ENCODE data around the gene AQP6. TPM values are rescaled to one million over a fixed set of nuclear protein-coding genes. Genes with fewer than 3 reads are reported as not detected.
A peak's percentile ranks its signal among the peaks of the same experiment; 100 is the strongest.

Gene AQP6
- total RNA-seq, 2 experiments from 2014 or later, result not detected

- Mint-ChIP-seq H3K4me1 (ENCODE audit: low read depth) (no peaks in the 10 kb centered on the region), H3K36me3 (ENCODE audit: low read depth) (peaks cover 71% of the 10 kb centered on the region), H3K9me3 (ENCODE audit: insufficient read depth) (no peaks in the 10 kb centered on the region), H3K4me3 (no peak overlapping the region), H3K27me3 (ENCODE audit: low read depth) (no peaks in the 10 kb centered on the region), H3K27ac (no peak overlapping the region)
- CTCF ChIA-PET, result interaction anchor here (0.7 to 2.4 kb wide), 7 partner anchors 17 to 84 kb away, joined by 3 to 17 read pairs (median 4); no protein-coding TSS in a partner anchor
- DNase-seq (no peak), ATAC-seq (no peak)
- POLR2A ChIA-PET, result no interaction called here
Measured at GRCh38 chr12:49990273-49990672, 17.5 kb downstream of the AQP6 start.

GRCh38 chr12:49998453-49998852 is 25.7 kb downstream of the AQP6 start:
- no peak for ATAC-seq
- H3K27me3 Mint-ChIP-seq (ENCODE audit: low read depth), result no peaks in the 10 kb centered on the region
- peaks cover 65% of the 10 kb centered on the region for H3K36me3 Mint-ChIP-seq (ENCODE audit: low read depth)
- DNase-seq, result no peak
- H3K4me3 Mint-ChIP-seq, result no peak overlapping the region
- H3K9me3 Mint-ChIP-seq (ENCODE audit: insufficient read depth), result no peaks in the 10 kb centered on the region
- no peaks in the 10 kb centered on the region for H3K4me1 Mint-ChIP-seq (ENCODE audit: low read depth)
- no peak overlapping the region for H3K27ac Mint-ChIP-seq
- ChIA-PET POLR2A (interaction anchor here (0.6 kb wide), 1 partner anchor 26 kb away, joined by 3 read pairs; no protein-coding TSS in a partner anchor), CTCF (no interaction called here)

GRCh38 chr12:50003595-50003994 is 30.8 kb downstream of the AQP6 start:
- ATAC-seq (no peak), DNase-seq (no peak)
- Mint-ChIP-seq H3K36me3 (ENCODE audit: low read depth) (peaks cover 68% of the 10 kb centered on the region), H3K27ac (no peak overlapping the region), H3K27me3 (ENCODE audit: low read depth) (no peaks in the 10 kb centered on the region), H3K4me3 (no peak overlapping the region), H3K4me1 (ENCODE audit: low read depth) (peaks cover 2% of the 10 kb centered on the region), H3K9me3 (ENCODE audit: insufficient read depth) (no peaks in the 10 kb centered on the region)
- CTCF ChIA-PET, result interaction anchor here (0.9 to 2.5 kb wide), 5 partner anchors 35 to 58 kb away, joined by 3 to 11 read pairs (median 4); no protein-coding TSS in a partner anchor
- POLR2A ChIA-PET, result interaction anchor here (0.6 kb wide), 1 partner anchor 257 kb away, joined by 3 read pairs; no protein-coding TSS in a partner anchor

GRCh38 chr12:50004696-50005095 is 31.9 kb downstream of the AQP6 start:
- Mint-ChIP-seq H3K27ac (no peak overlapping the region), H3K27me3 (ENCODE audit: low read depth) (no peaks in the 10 kb centered on the region), H3K4me1 (ENCODE audit: low read depth) (peaks cover 6% of the 10 kb centered on the region), H3K9me3 (ENCODE audit: insufficient read depth) (no peaks in the 10 kb centered on the region), H3K4me3 (no peak overlapping the region), H3K36me3 (ENCODE audit: low read depth) (peaks cover 64% of the 10 kb centered on the region)
- no peak for DNase-seq
- ChIA-PET POLR2A (no interaction called here), CTCF (interaction anchor here (1.1 to 3.3 kb wide), 3 partner anchors 34 to 59 kb away, joined by 3 to 12 read pairs (median 11); no protein-coding TSS in a partner anchor)
- no peak for ATAC-seq

GRCh38 chr12:50005175-50005574 is 32.4 kb downstream of the AQP6 start:
- no peak overlapping the region for H3K4me3 Mint-ChIP-seq
- CTCF ChIA-PET, result interaction anchor here (1.1 to 3.3 kb wide), 2 partner anchors 38 to 382 kb away, joined by 3 to 12 read pairs; partner anchors contain the start of gene PRPF40B
- peaks cover 7% of the 10 kb centered on the region for H3K4me1 Mint-ChIP-seq (ENCODE audit: low read depth)
- peaks cover 67% of the 10 kb centered on the region for H3K36me3 Mint-ChIP-seq (ENCODE audit: low read depth)
- H3K9me3 Mint-ChIP-seq (ENCODE audit: insufficient read depth), result no peaks in the 10 kb centered on the region
- DNase-seq (no peak), ATAC-seq (no peak)
- H3K27ac Mint-ChIP-seq, result no peak overlapping the region
- POLR2A ChIA-PET, result no interaction called here
- no peaks in the 10 kb centered on the region for H3K27me3 Mint-ChIP-seq (ENCODE audit: low read depth)

- no peak for ATAC-seq
- Mint-ChIP-seq H3K4me1 (ENCODE audit: low read depth) (peaks cover 7% of the 10 kb centered on the region), H3K36me3 (ENCODE audit: low read depth) (peaks cover 61% of the 10 kb centered on the region), H3K4me3 (no peak overlapping the region), H3K27me3 (ENCODE audit: low read depth) (no peaks in the 10 kb centered on the region), H3K27ac (no peak overlapping the region), H3K9me3 (ENCODE audit: insufficient read depth) (no peaks in the 10 kb centered on the region)
- ChIA-PET POLR2A (interaction anchor here (0.5 to 1.1 kb wide), 2 partner anchors 19 to 526 kb away, joined by 3 read pairs; partner anchors contain the start of gene RACGAP1), CTCF (interaction anchor here (1.0 to 3.3 kb wide), 6 partner anchors 15 to 105 kb away, joined by 3 to 12 read pairs (median 5); partner anchors contain the start of gene COX14)
- DNase-seq, result no peak
Measured at GRCh38 chr12:50006280-50006679, 33.5 kb downstream of the AQP6 start.

GRCh38 chr12:50006754-50007442 is 34.2 kb downstream of the AQP6 start:
- Mint-ChIP-seq H3K27ac (no peak overlapping the region), H3K9me3 (ENCODE audit: insufficient read depth) (no peaks in the 10 kb centered on the region), H3K36me3 (ENCODE audit: low read depth) (peaks cover 56% of the 10 kb centered on the region), H3K27me3 (ENCODE audit: low read depth) (no peaks in the 10 kb centered on the region), H3K4me3 (no peak overlapping the region), H3K4me1 (ENCODE audit: low read depth) (peaks cover 7% of the 10 kb centered on the region)
- ChIA-PET CTCF (interaction anchor here (1.0 to 3.3 kb wide), 8 partner anchors 14 to 230 kb away, joined by 3 to 12 read pairs (median 5); partner anchors contain the start of gene COX14), POLR2A (interaction anchor here (0.5 to 1.1 kb wide), 2 partner anchors 18 to 527 kb away, joined by 3 read pairs; partner anchors contain the start of gene RACGAP1)
- DNase-seq (no peak), ATAC-seq (no peak)

GRCh38 chr12:50013361-50014147 is 40.8 kb downstream of the AQP6 start:
- H3K27me3 Mint-ChIP-seq (ENCODE audit: low read depth), result no peaks in the 10 kb centered on the region
- no peak for DNase-seq
- H3K27ac Mint-ChIP-seq, result peak overlapping the region; percentile 35
- ChIA-PET POLR2A (interaction anchor here (0.5 kb wide), 1 partner anchor 19 kb away, joined by 3 read pairs; no protein-coding TSS in a partner anchor), CTCF (interaction anchor here (0.6 to 2.2 kb wide), 6 partner anchors 26 to 147 kb away, joined by 3 to 15 read pairs (median 4); no protein-coding TSS in a partner anchor)
- H3K4me3 Mint-ChIP-seq, result no peak overlapping the region
- H3K36me3 Mint-ChIP-seq (ENCODE audit: low read depth), result peaks cover 46% of the 10 kb centered on the region
- ATAC-seq, result peak; percentile 44
- no peaks in the 10 kb centered on the region for H3K9me3 Mint-ChIP-seq (ENCODE audit: insufficient read depth)
- peaks cover 25% of the 10 kb centered on the region for H3K4me1 Mint-ChIP-seq (ENCODE audit: low read depth)

- no peaks in the 10 kb centered on the region for H3K27me3 Mint-ChIP-seq (ENCODE audit: low read depth)
- ChIA-PET CTCF (interaction anchor here (0.7 to 2.2 kb wide), 5 partner anchors 25 to 148 kb away, joined by 3 to 15 read pairs (median 5); no protein-coding TSS in a partner anchor), POLR2A (no interaction called here)
- DNase-seq (no peak), ATAC-seq (no peak)
- peak overlapping the region; percentile 8 for H3K27ac Mint-ChIP-seq
- peaks cover 49% of the 10 kb centered on the region for H3K36me3 Mint-ChIP-seq (ENCODE audit: low read depth)
- peaks cover 30% of the 10 kb centered on the region for H3K4me1 Mint-ChIP-seq (ENCODE audit: low read depth)
- no peak overlapping the region for H3K4me3 Mint-ChIP-seq
- H3K9me3 Mint-ChIP-seq (ENCODE audit: insufficient read depth), result no peaks in the 10 kb centered on the region
Measured at GRCh38 chr12:50014342-50014741, 41.6 kb downstream of the AQP6 start.

- peaks cover 39% of the 10 kb centered on the region for H3K4me1 Mint-ChIP-seq (ENCODE audit: low read depth)
- ATAC-seq (no peak), DNase-seq (no peak)
- H3K27ac Mint-ChIP-seq, result no peak overlapping the region
- ChIA-PET POLR2A (no interaction called here), CTCF (interaction anchor here (1.1 to 1.6 kb wide), 5 partner anchors 9 to 54 kb away, joined by 3 to 12 read pairs (median 5); partner anchors contain the start of gene RACGAP1)
- H3K27me3 Mint-ChIP-seq (ENCODE audit: low read depth), result no peaks in the 10 kb centered on the region
- H3K9me3 Mint-ChIP-seq (ENCODE audit: insufficient read depth), result no peaks in the 10 kb centered on the region
- peaks cover 48% of the 10 kb centered on the region for H3K36me3 Mint-ChIP-seq (ENCODE audit: low read depth)
- no peak overlapping the region for H3K4me3 Mint-ChIP-seq
Measured at GRCh38 chr12:50016501-50017475, 44.0 kb downstream of the AQP6 start.
